Thoracic aorta (tissue), 2 donors: ENCODE data around the gene UBAP2. TPM values are rescaled to one million over a fixed set of nuclear protein-coding genes. Genes with fewer than 3 reads are reported as not detected.

Experiments used
- ATAC-seq: fragments of 150-250 bp; one replicate; pipeline ENCODE4 v1.8.0; 2017; ENCODE audit warnings: low read depth; ENCODE audit not compliant: insufficient number of reproducible peaks, low FRiP score
- DNase-seq: peaks from one replicate; pipeline ENCODE4 v3.0.0-alpha.2; 2020; ENCODE audit warnings: low spot score
- H3K27ac ChIP-seq, 2 donors: fragments of 200-600 bp; sonication (generic); 1 replicate in 1 of 2; 2 replicates in 1 of 2; pipeline ENCODE4 v1.5.1; 2016; ENCODE audit warnings: mild to moderate bottlenecking in 2 of 2, moderate library complexity in 2 of 2
- H3K27me3 ChIP-seq: fragments of 200-600 bp; sonication (generic); replicated peaks from 2 replicates; pipeline ENCODE4 v1.6.0; 2016; ENCODE audit warnings: mild to moderate bottlenecking; ENCODE audit not compliant: insufficient read depth
- H3K36me3 ChIP-seq: fragments of 200-600 bp; sonication (generic); one replicate; pipeline ENCODE4 v1.5.1; 2016
- H3K4me1 ChIP-seq, 2 donors: fragments of 200-600 bp; sonication (generic); 1 replicate in 1 of 2; 2 replicates in 1 of 2; pipeline versions ENCODE4 v1.5.1 to v1.6.0; 2016; ENCODE audit warnings: low read depth in 2 of 2, mild to moderate bottlenecking in 1 of 2; ENCODE audit not compliant: control insufficient read depth in 1 of 2
- H3K4me3 ChIP-seq: fragments of 200-600 bp; sonication (generic); 2 replicates; pipeline ENCODE4 v1.5.1; 2016; ENCODE audit warnings: mild to moderate bottlenecking
- H3K9me3 ChIP-seq: fragments of 200-600 bp; sonication (generic); 2 replicates; pipeline ENCODE4 v1.5.1; 2016
- CTCF ChIP-seq: fragments of 200-600 bp; sonication (generic); IDR thresholded peaks from one replicate; pipeline ENCODE4 v1.5.1; 2019; ENCODE audit warnings: antibody characterized with exemption
- total RNA-seq, 2 donors: library from RNA; depleted of rRNA; stranded (reverse); fragments of >200 nt; gene quantifications; one replicate each; pipeline versions ENCODE4 v1.1.0 to v1.2.3, GENCODE V29; 2016

The UBAP2 gene
- total RNA-seq, 2 donors from 2014 or later: 21.3 to 29.9 TPM

GRCh38 chr9:33921967-33922895 is 126.5 kb downstream of the UBAP2 start:
- peak; percentile 49 for TF ChIP-seq CTCF
- Histone ChIP-seq H3K9me3 (no peaks in the 10 kb centered on the region), H3K4me1 (peaks cover 0 to 25% of the 10 kb centered on the region in 2 donors), H3K4me3 (no peak overlapping the region), H3K27me3 (no peaks in the 10 kb centered on the region), H3K36me3 (peaks cover 63% of the 10 kb centered on the region), H3K27ac (no peak overlapping the region)
- ATAC-seq: no peak
- no peak for DNase-seq

- Histone ChIP-seq H3K4me1 (peaks cover 0 to 9% of the 10 kb centered on the region in 2 donors), H3K9me3 (no peaks in the 10 kb centered on the region), H3K36me3 (peaks cover 57% of the 10 kb centered on the region), H3K27me3 (no peaks in the 10 kb centered on the region), H3K4me3 (no peak overlapping the region), H3K27ac (no peak overlapping the region)
- no peak for DNase-seq
- no peak for ATAC-seq
- no peak for TF ChIP-seq CTCF
These were observed 129.3 kb downstream of the UBAP2 start for GRCh38 chr9:33919276-33919897.

- TF ChIP-seq CTCF: no peak
- no peak overlapping the region for H3K4me3 ChIP-seq
- peaks cover 51% of the 10 kb centered on the region for H3K36me3 ChIP-seq
- DNase-seq: no peak
- no peak for ATAC-seq
- no peaks in the 10 kb centered on the region for H3K9me3 ChIP-seq
- H3K4me1 ChIP-seq: peaks cover 0 to 9% of the 10 kb centered on the region in 2 donors
- H3K27me3 ChIP-seq: no peaks in the 10 kb centered on the region
- no peak overlapping the region for H3K27ac ChIP-seq
These were observed 131.7 kb downstream of the UBAP2 start for GRCh38 chr9:33917036-33917435.

- no peak for TF ChIP-seq CTCF
- ATAC-seq (no peak), DNase-seq (no peak)
- Histone ChIP-seq H3K36me3 (peaks cover 45% of the 10 kb centered on the region), H3K27me3 (no peaks in the 10 kb centered on the region), H3K9me3 (no peaks in the 10 kb centered on the region), H3K4me3 (no peak overlapping the region), H3K4me1 (peaks cover 0 to 9% of the 10 kb centered on the region in 2 donors), H3K27ac (no peak overlapping the region)
These were observed 133.6 kb downstream of the UBAP2 start for GRCh38 chr9:33914887-33915628.

GRCh38 chr9:33913541-33913940 is 135.1 kb downstream of the UBAP2 start:
- Histone ChIP-seq H3K27me3 (no peaks in the 10 kb centered on the region), H3K27ac (no peak overlapping the region), H3K36me3 (peaks cover 31% of the 10 kb centered on the region), H3K4me1 (peaks cover 0 to 9% of the 10 kb centered on the region in 2 donors), H3K4me3 (no peak overlapping the region), H3K9me3 (no peaks in the 10 kb centered on the region)
- no peak for TF ChIP-seq CTCF
- DNase-seq (no peak), ATAC-seq (no peak)
